Right renal pelvis (tissue), 4 donors: Measurements from ENCODE around the gene ADAMTS12. TPM values are rescaled to one million over a fixed set of nuclear protein-coding genes. Genes with fewer than 3 reads are reported as not detected.

Source experiments
- DNase-seq, 4 donors: peaks; one replicate each; pipeline ENCODE4 v3.0.0-alpha.2; 2013; ENCODE audit warnings: low read depth in 4 of 4, low spot score in 3 of 4, missing footprints in 1 of 4
- polyA plus RNA-seq, 4 donors: library from polyadenylated mRNA; unstranded; fragments of 120-200 nt; gene quantifications; one replicate each; pipeline ENCODE4 v1.2.1, GENCODE V29; 2013; ENCODE audit not compliant: insufficient read length in 4 of 4

Gene ADAMTS12
- polyA plus RNA-seq, 4 donors: 14.3 to 17.8 (median 15.9) TPM

- DNase-seq: no peak
Observed at GRCh38 chr5:33848554-33848953, 43.2 kb downstream of the ADAMTS12 start.

GRCh38 chr5:33846851-33847250 lies 44.9 kb downstream of the ADAMTS12 start:
- DNase-seq: peak in 1 of 4 donors; percentile 6

GRCh38 chr5:33843579-33843978 lies 48.2 kb downstream of the ADAMTS12 start:
- DNase-seq: no peak

GRCh38 chr5:33842456-33842855 lies 49.3 kb downstream of the ADAMTS12 start:
- no peak for DNase-seq

GRCh38 chr5:33841891-33842290 lies 49.9 kb downstream of the ADAMTS12 start:
- DNase-seq: no peak

- DNase-seq: no peak
Observed at GRCh38 chr5:33840927-33841547, 50.8 kb downstream of the ADAMTS12 start.

GRCh38 chr5:33837301-33837700 lies 54.5 kb downstream of the ADAMTS12 start:
- no peak for DNase-seq

GRCh38 chr5:33834334-33834733 lies 57.5 kb downstream of the ADAMTS12 start:
- no peak for DNase-seq

- DNase-seq: no peak
Observed at GRCh38 chr5:33833237-33833575, 58.6 kb downstream of the ADAMTS12 start.

GRCh38 chr5:33832404-33833236 lies 59.2 kb downstream of the ADAMTS12 start:
- no peak for DNase-seq

GRCh38 chr5:33831041-33831440 lies 60.7 kb downstream of the ADAMTS12 start:
- DNase-seq: no peak

- no peak for DNase-seq
Observed at GRCh38 chr5:33829430-33829829, 62.4 kb downstream of the ADAMTS12 start.

- no peak for DNase-seq
Observed at GRCh38 chr5:33828626-33829308, 63.0 kb downstream of the ADAMTS12 start.

- DNase-seq: no peak
Observed at GRCh38 chr5:33827885-33828284, 63.9 kb downstream of the ADAMTS12 start.

- no peak for DNase-seq
Observed at GRCh38 chr5:33827018-33827707, 64.6 kb downstream of the ADAMTS12 start.

- no peak for DNase-seq
Observed at GRCh38 chr5:33824516-33825195, 67.1 kb downstream of the ADAMTS12 start.

- no peak for DNase-seq
Observed at GRCh38 chr5:33817301-33817700, 74.5 kb downstream of the ADAMTS12 start.

- DNase-seq: peak in 1 of 4 donors; percentile 27
Observed at GRCh38 chr5:33816791-33817190, 75.0 kb downstream of the ADAMTS12 start.

- no peak for DNase-seq
Observed at GRCh38 chr5:33812746-33813145, 79.0 kb downstream of the ADAMTS12 start.

- DNase-seq: no peak
Observed at GRCh38 chr5:33810491-33811120, 81.2 kb downstream of the ADAMTS12 start.
